CD4-positive, alpha-beta T cell treated with Interleukin-17A for 4 hours (primary cell): ENCODE results near the gene MINAR1.

Source experiments
- DNase-seq: peaks from one replicate; pipeline ENCODE4 v3.0.0-alpha.2; 2020; ENCODE audit warnings: mixed read lengths

MINAR1 gene

DNA sequence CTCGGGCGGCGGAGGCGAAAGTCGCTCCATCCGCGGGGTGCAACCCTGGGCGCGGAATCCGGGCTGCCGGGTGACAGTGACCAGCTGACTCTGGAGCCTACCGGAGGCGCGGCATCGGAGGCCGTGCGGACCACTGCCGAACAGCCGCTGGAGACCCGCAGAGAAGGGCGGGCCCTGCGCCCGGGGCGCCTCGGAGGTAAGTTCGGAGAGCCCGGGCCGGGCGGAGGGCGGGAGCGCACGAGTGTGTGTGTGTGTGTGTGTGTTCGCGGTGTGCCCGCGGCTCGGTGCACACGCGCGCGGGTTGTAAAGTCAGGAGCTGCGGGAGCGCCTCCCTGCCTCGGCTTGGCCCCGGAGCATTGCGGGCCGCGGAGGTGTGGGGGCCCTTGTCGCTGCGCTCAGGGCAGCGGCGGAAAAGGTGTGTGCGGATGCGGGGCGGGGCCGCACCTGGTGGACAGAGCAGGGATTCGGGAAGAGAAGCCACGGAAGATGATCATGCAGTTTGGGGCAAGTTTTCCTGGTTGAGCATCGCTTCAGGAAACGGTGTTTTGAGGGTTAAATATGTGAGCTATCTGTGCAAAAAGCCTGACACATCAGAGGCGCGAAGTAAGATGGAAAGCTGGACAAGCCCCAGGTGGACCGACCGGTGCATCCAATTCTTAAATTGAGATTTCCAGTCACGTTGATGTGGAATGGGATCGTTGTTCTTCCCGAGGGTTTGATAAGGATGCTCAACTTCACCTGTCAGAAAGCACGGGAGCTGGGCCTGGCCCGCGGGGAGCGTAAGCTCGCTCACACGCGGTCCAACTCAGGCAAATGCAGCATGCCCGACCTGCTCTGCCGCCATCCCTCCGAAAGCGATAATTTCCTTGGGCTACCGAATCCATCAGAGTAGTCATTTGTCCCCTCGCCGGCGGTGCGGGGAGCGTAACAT is 474 bp downstream of the MINAR1 start:
- DNase-seq, result no peak

DNA sequence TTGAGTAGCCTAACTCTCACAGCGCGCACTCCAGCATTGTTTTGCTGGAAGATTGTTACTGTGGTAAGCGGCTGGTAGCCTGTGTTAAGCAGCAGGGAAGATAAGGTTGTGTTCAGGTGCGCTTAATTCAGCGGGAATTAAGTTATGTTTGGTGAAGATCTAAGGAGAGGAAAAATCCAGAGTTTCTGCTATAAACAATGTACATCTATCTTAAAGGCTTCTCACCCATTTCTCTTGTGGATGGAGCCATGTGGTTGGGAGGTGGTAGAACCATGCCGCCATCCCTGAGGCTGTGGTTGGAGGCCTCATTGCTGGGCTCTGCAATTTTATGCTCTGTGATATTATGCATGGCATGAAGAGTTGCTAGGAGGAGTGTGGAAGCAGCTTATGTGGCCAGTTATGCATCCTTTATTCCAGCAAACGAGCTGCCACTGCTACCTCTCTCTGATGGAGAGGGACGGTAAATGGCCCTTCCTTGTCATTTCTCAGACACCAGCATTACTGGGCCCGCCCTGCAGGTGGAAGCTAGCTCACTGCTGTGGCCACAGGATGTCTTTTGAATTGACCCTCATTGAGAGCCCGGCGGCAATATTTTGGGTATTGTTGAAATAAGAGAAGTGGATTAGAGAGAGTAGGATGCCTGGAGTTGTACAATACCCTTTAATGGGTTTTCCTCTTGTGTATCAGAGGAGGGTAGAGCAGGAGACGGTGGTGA is 1.3 kb downstream of the MINAR1 start:
- no peak for DNase-seq

DNA sequence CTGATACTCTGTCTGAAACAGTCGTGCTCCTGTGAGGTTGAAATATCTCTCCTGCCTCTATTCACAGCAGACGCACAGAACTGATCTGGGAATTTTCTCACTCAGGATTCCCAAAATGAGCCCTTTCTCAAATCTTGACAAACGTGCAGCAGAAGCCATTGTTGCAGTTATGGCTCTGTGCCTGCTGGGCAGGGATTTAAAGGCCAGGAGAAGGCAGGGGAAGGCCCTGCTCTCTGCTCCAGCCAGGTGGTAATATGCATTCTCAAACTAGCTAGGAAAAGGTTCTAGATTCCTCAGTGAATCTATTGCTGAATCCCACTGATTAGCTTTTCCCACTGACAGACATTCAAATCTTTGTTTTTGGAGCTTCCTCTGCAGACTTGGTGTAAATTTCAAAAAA is 2.2 kb downstream of the MINAR1 start:
- no peak for DNase-seq

DNA sequence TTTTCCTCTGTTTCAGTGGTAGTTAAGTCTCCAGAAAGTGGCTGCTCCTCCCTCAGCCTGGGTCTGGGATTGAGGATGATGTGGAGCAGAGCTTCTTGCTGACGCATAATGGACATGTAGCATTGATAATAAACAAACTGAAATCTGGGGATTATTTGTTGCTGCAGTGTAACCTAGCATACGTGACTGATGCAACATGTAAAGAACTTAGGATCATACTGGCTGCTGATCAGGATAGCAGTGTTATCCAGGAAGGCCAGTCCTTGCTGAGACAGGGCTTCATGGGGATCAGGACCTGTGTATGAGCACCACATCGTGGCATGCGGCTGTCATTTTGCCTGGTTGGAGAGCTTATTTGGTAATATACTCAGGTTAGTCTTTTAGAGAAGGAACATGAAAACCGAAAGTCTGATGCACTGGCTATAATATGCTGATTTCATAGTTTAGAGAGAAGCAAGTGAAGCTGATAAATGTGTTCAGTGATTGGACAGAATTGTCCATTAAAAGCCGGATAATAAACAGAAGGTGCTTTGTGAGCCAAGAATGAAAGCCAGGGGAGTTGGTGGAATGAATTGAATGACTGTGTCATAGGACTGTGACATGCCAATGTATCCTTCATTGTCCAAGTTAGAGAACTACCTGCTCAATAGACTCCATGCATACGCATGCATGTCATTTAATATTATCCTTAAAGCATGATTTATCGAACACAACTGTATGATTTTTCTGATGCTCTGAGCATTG is 4.1 kb downstream of the MINAR1 start:
- DNase-seq, result no peak

DNA sequence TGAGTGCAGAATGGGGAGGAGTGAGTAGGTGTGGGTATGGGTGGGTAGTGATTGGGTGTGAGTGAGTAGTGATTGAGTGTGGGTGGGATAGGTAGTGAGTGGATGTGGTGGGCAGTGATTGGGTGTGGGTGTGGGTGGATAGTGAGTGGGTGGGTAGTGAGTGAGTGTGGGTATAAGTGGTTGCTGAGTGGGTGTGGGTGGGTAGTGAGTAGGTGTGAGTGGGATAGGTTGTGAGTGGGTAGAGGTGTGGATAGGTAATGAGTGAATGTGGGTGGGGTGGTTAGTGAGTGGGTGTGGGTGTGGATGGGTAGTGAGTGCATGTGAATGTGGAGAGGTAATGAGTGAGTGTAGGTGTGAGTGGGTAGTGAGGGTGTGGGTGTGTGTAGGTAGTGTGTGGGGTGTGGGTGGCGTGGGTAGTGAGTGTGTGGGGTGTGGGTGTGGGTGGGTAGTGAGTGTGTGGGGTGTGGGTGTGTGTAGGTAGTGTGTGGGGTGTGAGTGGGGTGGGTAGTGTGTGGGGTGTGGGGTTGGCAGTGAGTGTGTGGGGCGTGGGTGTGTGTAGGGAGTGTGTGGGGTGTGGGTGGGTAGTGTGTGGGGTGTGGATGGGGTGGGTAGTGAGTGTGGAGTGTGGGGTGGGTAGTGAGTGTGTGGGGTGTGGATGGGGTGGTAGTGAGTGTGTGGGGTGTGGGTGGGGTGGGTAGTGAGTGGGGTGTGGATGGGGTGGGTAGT is 5.3 kb downstream of the MINAR1 start:
- no peak for DNase-seq

DNA sequence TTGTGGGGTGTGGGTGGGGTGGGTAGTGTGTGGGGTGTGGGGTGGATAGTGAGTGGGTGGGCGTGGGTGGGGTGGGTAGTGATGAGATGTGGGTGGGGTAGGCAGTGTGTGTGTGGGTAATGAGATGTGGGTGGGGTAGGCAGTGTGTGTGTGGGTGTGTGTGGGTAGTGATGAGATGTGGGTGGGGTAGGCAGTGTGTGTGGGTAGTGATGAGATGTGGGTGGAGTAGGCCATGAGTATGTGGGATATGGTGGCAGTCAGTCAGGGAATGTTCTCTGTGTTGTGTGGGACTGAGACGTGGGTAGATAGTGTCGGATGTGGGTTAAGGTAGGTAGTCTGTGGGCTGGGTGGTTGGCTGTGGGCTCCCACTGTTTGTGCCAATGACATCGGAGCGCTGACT is 7.1 kb downstream of the MINAR1 start:
- DNase-seq, result no peak

DNA sequence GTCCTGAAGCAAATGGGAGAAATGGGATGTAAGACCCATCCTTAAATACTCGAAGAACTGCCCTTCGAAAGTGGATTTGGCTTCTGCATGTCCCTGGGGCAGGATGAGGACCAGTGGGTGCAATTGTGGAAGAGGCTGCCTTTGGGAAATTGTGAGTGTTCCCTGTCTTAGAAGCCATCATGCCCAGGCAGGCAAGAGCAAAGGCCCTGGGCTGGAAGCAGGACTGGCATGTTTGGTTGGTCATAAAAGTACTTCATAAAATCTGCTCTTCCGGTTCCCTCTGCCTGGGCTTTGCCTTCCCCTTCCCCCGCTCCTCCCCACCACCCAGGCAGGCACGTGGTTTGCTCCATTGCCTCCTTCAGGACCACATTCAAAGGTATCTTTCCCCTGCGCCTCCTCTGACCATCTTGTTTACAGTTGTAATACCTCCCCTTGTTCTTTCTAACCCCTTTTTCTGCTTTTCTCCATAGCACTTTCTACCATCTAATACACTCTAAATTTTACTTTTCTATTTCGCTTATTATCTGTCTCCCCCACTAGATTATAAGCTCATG is 8.3 kb downstream of the MINAR1 start:
- DNase-seq, result no peak

DNA sequence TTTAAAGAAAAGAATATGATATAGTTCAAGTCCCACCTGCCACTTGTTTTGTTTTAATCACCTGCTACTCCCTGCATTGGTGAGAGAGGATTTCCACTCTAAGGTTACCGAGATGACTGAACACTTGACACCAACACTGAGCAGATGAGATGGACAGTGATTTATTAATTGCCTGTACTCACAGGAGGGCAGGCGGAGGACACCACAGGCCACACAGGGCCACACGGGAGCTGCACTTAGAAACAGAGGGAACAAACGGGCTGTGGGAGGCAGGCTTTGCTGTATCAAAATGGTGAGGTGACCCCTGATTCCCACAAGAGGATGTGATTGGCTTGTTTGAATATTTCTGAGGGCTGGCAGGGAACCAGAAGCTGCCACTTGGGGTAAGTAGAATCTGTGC is 10.8 kb downstream of the MINAR1 start:
- DNase-seq, result no peak

DNA sequence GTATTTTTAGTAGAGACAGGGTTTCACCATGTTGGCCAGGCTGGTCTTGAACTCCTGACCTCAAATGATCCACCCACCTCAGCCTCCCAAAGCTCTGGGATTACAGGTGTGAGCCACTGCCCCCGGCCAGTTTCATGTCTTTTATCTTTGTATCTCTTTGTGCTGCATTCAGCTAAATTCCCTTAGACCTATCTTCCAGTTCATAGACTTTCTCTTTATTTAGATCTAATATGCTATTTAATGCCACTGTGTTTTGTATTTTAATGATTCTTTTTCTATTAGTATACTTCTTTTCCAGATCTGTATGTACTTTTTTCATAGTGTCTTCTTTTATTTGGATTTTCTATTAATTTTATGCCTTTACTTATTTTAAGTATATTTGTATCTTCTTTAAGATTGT is 14.9 kb downstream of the MINAR1 start:
- DNase-seq, result no peak

DNA sequence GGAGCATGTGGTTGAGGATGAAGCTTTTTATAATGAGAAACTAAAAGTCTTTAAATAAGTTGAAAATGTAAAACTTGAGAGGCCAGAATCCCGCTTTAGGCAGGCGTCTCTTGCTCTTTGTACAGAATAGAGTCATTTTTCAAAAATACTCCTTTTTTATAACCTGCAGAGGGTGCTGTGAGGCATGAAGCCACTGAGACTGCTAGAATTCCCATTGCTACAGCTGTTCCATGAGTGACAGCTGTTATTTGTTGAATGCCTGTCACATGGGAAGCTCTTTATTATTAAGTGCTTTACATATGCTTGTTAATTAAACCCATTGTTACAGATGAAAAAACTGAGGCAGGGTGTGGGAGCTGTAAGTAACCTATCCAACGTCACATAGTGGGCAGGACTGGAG is 18.5 kb downstream of the MINAR1 start:
- DNase-seq, result no peak

DNA sequence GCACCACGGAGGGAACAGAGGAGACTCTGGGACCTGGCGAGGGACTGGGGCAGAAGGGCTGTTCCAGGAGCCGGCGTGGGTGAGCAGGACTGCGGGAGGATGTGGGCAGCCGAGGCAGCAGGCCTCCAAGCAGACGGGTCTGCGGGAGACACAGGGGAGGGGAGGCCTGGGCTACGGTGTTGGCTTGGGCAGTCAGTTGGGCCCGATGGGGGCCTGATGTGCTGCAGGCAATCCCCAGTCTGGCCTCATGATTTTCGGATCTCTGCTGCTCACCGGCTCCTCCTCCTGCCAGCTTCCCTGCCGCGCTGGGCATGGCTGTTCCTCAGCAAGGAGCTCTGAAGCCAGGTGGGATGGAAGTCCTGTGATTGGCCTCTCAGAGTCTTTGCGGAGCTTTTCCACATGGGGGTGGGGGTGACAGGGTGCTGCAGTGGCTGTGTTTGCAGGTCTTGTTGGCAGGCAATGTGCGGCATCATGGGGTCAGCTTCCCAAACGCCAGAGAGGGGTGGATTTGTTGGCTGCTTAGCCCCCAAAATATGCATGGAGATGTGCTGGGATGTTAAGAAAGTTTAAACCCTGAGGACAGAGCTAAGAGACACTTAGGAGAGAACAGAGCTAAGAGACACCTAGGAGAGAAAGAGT is 19.3 kb downstream of the MINAR1 start:
- no peak for DNase-seq

DNA sequence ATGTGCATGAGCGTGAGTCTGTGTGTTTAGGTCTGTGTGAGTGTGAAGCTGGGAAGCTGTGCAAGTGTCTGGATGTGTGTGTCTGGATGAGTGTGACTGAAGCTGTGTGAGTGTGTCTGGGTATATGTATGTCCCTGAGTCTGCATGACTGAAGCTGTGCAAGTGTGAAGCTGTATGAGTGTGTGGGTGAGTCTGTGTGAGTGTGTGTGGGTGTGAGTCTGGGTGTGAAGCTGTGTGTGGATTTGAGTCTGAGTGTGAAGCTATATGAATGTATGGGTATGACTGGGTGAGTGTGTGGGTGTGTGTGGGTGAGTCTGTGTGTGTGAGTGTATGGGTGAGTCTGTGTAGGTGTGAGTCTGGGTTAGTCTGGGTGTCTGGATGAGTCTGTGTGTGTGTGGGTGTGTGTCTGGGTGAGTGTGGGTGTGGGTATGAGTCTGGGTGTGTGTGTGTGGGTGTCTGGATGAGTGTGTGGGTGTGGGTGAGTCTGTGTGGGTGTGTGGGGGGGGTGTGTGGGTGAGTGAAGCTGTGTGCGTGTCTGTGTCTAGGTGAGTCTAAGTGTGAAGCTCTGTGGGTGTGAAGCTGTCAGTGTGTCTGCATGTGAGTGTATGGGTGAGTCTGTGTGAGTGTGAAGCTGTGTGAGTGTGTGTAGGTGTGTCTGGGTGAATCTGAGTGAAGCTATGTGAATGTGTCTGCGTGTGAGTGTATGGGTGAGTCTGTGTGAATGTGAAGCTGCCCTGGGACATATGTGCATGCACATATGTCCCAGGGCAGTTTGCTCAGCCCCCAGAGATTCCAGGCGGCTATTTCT is 20.3 kb downstream of the MINAR1 start:
- no peak for DNase-seq

DNA sequence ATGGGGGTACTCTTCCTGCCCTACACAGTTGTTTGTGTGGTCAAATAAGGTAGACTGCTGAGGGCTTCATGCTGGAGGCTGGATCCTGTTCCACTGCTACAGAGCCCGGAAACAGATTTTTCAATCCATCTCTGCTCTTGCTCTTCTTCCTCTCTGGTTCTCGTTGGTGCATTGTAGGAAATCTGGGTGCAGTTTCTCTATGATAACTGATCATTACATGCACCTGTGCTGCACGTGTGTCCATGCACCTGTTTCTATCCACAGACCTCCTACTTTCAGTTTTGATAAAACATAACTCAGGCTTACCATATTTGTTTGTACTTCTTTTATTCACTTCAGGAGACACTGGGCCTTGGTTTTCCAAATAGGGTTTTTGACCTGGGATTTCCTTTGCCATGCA is 21.3 kb downstream of the MINAR1 start:
- no peak for DNase-seq

DNA sequence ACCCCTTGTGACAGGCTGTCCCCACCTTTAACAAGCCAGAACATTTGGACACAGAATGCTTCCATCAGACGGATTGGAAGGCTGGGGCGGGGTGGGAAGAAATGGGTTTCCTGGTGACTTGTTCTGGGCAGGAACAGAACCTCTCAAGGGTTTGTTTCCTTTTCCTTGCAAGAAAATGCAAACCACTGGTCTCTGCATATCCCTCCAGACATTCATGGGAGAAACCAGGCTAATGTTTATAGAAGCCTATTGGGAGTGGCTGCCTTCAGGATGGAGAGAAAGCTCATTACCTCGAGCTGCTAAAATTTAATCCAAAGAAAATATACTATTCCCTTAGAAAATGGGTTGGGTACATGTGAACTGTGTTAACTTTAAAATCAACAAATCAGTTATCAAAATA is 21.9 kb downstream of the MINAR1 start:
- DNase-seq, result no peak

DNA sequence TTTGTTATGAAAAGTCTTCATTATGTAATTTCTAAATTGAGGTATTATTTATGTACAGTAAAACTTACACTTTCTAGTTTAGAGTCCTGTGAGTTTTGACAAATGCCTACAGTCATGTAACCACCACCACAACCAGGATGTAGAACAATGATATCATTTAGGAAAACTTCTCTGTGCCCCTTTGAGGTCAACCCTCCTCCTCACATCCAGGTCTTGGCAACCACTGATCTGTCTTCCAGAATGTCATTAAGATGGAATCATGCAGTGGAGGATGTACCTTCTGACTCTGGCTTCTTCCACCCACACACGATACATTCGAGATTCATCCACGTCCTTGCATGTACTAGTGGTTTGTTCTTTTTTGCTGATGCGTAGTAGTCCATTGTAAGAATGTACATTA is 23.2 kb downstream of the MINAR1 start:
- DNase-seq, result no peak

DNA sequence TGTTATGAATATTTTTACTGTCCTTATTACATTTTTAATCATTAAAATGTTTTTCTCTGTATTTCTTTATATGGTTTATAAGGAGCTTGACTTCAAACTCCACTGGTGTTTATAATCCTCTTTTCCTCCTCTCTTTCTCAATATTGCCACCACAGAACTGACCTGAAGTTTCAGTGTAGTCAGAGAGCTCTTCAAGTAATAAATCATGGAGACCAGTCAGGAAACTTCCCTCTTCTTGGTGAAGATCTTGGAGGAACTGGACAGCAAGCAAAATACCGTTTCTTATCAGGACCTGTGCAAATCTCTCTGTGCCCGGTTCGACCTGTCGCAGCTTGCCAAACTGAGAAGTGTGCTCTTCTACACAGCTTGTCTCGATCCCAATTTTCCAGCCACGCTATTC is 23.8 kb downstream of the MINAR1 start:
- DNase-seq, result no peak

DNA sequence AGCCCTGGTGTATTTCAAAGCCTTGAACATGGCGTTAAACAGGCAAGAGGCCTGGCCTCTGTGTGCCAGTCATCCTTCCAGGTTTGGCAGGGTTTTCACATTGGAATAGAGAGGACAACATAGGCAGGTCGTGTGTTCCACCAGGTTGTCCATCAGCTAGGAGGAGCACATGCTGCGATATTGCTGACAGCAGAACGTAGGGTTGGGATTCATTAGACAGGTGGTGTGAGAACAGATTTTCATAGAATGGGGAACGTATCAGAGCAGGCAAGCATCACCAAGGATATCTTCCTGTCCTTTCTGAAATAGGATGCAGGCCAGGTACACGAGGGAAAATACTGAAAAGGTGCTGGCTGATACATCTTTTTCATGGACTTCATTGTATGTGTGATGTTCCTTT is 26.4 kb downstream of the MINAR1 start:
- no peak for DNase-seq

DNA sequence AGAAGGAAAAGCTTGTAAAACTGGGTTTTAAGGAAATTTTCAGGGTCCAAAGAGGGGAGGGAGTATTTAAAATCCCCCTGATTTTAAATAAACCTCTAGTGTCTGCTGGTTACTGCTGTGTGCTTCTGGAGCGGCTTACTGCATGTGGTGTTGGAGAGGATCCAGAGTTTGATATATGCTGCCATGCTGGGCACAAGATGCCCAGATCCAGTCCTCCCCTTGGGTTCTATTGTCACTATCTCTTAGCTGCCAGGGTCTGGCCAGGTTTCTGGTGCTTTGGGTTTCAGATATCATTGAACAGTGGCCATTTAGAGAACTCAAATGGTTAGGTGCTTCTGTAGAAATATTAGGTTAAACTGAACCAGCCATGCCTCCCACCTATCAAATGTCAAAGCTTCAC is 27.5 kb downstream of the MINAR1 start:
- no peak for DNase-seq

DNA sequence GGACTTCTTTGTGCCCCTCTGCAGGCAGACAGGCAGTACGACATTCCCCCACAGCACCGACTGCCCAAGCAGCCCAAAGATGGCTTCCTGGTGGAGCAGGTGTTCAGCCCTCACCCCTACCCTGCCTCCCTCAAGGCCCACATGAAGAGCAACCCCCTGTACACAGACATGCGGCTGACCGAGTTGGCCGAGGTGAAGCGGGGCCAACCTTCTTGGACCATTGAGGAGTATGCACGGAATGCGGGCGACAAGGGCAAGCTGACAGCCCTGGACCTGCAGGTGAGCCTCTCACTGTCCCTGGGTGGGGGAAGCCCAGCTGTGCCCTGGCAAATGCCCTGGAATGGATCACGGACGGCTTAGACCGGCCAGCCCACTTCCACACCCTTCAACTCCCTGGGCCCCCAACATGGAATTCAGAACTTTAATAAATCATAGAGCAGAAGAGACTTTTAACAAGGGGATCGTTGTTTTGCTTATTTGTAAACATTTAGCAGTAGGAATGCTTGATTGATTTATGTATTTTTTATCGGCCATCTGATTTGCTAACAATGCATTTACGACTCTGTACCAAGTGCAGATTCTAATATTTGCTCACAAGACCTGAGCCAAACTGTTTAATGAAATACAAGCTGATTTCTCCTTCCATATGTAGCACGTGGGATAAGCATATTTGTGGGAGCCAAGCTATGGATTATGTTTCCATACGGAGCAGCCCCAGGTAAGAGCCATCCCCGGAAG is 31.1 kb downstream of the MINAR1 start:
- DNase-seq, result no peak

DNA sequence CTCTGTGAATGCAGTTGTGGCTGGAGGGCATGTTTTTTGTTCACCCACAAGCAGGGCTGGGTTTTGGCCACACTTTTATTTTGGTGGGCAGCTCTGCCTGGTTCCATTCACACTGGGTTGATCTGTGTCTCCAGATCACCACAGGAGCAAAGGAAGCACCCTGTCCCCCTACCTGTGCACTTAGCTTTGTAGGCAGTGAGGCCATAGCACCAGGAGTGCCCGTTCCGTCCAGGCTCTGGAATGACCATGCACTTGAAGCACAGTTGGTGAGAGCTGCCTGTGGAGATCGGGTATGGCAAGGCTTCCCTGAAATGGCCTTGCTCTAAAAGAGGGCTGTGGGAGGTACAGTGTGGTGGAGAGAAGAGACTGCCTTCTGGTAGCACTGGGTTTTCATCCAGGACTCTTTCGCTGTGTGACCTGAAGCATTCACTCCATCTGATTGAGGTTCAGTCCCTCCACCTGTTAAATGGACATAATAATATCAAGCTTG is 31.7 kb downstream of the MINAR1 start:
- no peak for DNase-seq
